ENCODE results near the gene NACAD.

The NACAD gene

GRCh38 chr7:45092100-45092930 lies 3.5 kb upstream of the NACAD start:
- DNase-seq (ENCODE audit: low read depth): no peak

- DNase-seq (ENCODE audit: low read depth): peak; percentile 28
Measured at GRCh38 chr7:45089341-45089891, 647 bp upstream of the NACAD start.

GRCh38 chr7:45088146-45088701 lies 545 bp downstream of the NACAD start:
- DNase-seq (ENCODE audit: low read depth): no peak

GRCh38 chr7:45087301-45088145 lies 1.2 kb downstream of the NACAD start:
- no peak for DNase-seq (ENCODE audit: low read depth)

- DNase-seq (ENCODE audit: low read depth): no peak
Measured at GRCh38 chr7:45086331-45087065, 2.3 kb downstream of the NACAD start.

GRCh38 chr7:45085619-45086200 lies 3.1 kb downstream of the NACAD start:
- no peak for DNase-seq (ENCODE audit: low read depth)

GRCh38 chr7:45084901-45085618 lies 3.7 kb downstream of the NACAD start:
- DNase-seq (ENCODE audit: low read depth): no peak

GRCh38 chr7:45084336-45084735 lies 4.4 kb downstream of the NACAD start:
- no peak for DNase-seq (ENCODE audit: low read depth)

- no peak for DNase-seq (ENCODE audit: low read depth)
Measured at GRCh38 chr7:45082831-45083331, 5.9 kb downstream of the NACAD start.

- DNase-seq (ENCODE audit: low read depth): no peak
Measured at GRCh38 chr7:45082031-45082830, 6.5 kb downstream of the NACAD start.

GRCh38 chr7:45081670-45081974 lies 7.1 kb downstream of the NACAD start:
- DNase-seq (ENCODE audit: low read depth): no peak

- no peak for DNase-seq (ENCODE audit: low read depth)
Measured at GRCh38 chr7:45080958-45081669, 7.7 kb downstream of the NACAD start.

- DNase-seq (ENCODE audit: low read depth): no peak
Measured at GRCh38 chr7:45080265-45080957, 8.4 kb downstream of the NACAD start.

GRCh38 chr7:45078125-45078681 lies 10.6 kb downstream of the NACAD start:
- DNase-seq (ENCODE audit: low read depth): no peak

GRCh38 chr7:45077579-45077978 lies 11.2 kb downstream of the NACAD start:
- no peak for DNase-seq (ENCODE audit: low read depth)

GRCh38 chr7:45076946-45077345 lies 11.8 kb downstream of the NACAD start:
- DNase-seq (ENCODE audit: low read depth): no peak

- no peak for DNase-seq (ENCODE audit: low read depth)
Measured at GRCh38 chr7:45075871-45076796, 12.6 kb downstream of the NACAD start.
